ENCODE measurements around the gene MOCOS. TPM values are rescaled to one million over a fixed set of nuclear protein-coding genes. Genes with fewer than 3 reads are reported as not detected.
"Not testable (repeated sequence)": the region's sequence is repeated elsewhere in the genome, so short reads cannot be mapped to it uniquely, and the experiment has no call there.

The MOCOS gene
- total RNA-seq, 2 experiments from 2014 or later, result 0.19 to 0.23 TPM

GRCh38 chr18:36199691-36200295, 12.5 kb downstream of the MOCOS start:
- H3K36me3 Mint-ChIP-seq, result no peaks in the 10 kb centered on the region
- no peak overlapping the region for H3K27ac Mint-ChIP-seq
- H3K4me1 Mint-ChIP-seq, result no peaks in the 10 kb centered on the region
- POLR2A ChIA-PET, result no interaction called here
- no peaks in the 10 kb centered on the region for H3K9me3 Mint-ChIP-seq
- no peak overlapping the region for H3K4me3 Mint-ChIP-seq
- H3K27me3 Mint-ChIP-seq, result peaks cover under 1% of the 10 kb centered on the region
- DNase-seq (no peak), ATAC-seq (ENCODE audit: low read depth) (no peak)

DNA sequence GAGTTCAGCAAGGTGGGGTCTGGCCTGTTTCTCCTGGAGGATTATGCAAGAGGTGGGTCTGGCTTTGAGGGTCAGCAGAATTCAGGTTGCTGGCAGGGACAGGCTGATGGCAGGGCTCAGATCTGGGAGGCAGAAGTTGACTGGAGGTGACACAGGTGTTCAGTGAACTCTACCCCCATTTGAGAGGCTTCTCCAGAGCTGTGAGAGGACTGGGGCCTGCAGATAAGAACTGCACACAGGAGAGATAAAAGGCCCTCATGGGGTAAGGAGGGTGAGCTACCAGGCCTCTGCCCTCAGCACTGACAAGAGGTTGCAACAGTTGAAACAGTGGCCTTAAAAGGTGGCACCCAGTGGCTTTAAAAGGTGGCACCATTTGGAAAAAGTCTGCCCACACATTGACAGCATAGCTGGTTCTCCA, 13.1 kb downstream of the MOCOS start:
- no peaks in the 10 kb centered on the region for H3K4me1 Mint-ChIP-seq
- POLR2A ChIA-PET, result no interaction called here
- DNase-seq, result no peak
- H3K27ac Mint-ChIP-seq, result no peak overlapping the region
- no peak overlapping the region for H3K4me3 Mint-ChIP-seq
- no peaks in the 10 kb centered on the region for H3K27me3 Mint-ChIP-seq
- no peaks in the 10 kb centered on the region for H3K9me3 Mint-ChIP-seq
- no peak for ATAC-seq (ENCODE audit: low read depth)
- no peaks in the 10 kb centered on the region for H3K36me3 Mint-ChIP-seq

DNA sequence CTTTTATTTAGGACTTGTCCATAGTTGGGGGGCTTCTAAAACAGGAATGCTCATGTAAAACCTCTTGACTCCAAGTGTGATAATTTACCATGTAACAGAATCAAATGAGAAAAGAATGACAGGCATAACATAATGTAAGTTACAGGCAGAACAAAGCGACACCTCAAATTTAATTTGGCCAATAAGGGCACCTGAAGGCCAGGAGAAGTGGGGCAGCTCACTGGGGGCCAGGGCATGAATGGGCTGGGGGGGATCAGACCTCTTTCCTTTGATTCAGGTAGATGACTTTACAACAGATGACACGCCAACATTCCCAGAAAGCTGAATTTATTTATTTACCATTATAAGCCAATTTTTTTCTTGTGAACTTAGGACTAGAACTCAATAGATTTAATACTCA, 14.5 kb downstream of the MOCOS start:
- Mint-ChIP-seq H3K4me1 (no peaks in the 10 kb centered on the region), H3K9me3 (no peaks in the 10 kb centered on the region), H3K27me3 (no peaks in the 10 kb centered on the region), H3K27ac (no peak overlapping the region), H3K36me3 (no peaks in the 10 kb centered on the region), H3K4me3 (no peak overlapping the region)
- no peak for ATAC-seq (ENCODE audit: low read depth)
- no peak for DNase-seq
- POLR2A ChIA-PET, result no interaction called here

DNA sequence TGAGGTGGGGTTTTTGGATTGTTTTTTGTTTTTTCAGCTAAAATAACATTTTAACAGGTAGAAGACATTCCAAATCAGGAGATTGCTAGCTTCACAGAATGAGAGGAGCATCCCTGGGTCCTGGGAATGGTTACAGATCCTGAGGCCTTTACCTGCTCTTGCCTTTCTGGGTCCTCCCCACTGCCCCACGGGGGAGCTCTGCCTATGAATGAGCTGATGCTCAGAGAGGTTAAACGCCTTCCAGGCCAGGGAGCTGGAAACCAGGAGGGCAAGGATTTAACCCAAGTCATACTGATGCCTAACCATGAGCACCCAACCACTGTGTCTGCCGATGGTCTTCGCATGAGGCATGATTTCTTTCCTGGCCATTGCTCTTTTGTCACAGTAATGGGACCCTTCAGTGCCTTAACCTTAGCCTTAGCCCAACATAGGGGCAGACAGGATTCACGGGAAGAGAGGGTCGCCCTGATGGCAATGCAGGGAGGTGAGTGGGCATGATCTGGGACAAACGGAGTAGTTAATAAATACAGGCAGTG, 16.1 kb downstream of the MOCOS start:
- Mint-ChIP-seq H3K4me1 (no peaks in the 10 kb centered on the region), H3K9me3 (no peaks in the 10 kb centered on the region), H3K4me3 (no peak overlapping the region), H3K27me3 (no peaks in the 10 kb centered on the region), H3K36me3 (no peaks in the 10 kb centered on the region), H3K27ac (no peak overlapping the region)
- DNase-seq, result no peak
- POLR2A ChIA-PET, result no interaction called here
- ATAC-seq (ENCODE audit: low read depth), result no peak

DNA sequence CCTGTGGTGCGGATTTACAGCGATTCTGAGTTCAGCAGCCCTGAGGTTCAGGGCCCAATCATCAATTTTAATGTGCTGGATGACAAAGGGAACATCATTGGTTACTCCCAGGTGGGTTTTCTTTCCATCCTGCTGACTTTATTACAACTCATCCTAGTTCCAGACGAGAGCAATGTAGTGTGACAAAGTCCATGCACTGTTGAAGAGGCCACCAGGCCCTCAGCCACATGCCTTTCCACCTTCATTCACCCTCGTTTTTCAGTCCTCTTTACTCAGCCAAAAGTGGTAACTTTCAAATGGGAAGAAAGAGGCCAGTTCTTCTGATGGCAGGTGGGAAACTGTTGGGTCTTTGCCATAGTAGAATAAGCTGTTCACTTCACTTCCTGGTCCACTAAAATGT, 17.9 kb downstream of the MOCOS start:
- no peak for ATAC-seq (ENCODE audit: low read depth)
- H3K4me1 Mint-ChIP-seq, result no peaks in the 10 kb centered on the region
- H3K36me3 Mint-ChIP-seq, result no peaks in the 10 kb centered on the region
- no peaks in the 10 kb centered on the region for H3K9me3 Mint-ChIP-seq
- no peak overlapping the region for H3K4me3 Mint-ChIP-seq
- POLR2A ChIA-PET, result no interaction called here
- H3K27ac Mint-ChIP-seq, result no peak overlapping the region
- no peak for DNase-seq
- no peaks in the 10 kb centered on the region for H3K27me3 Mint-ChIP-seq

GRCh38 chr18:36207303-36207702, 20.0 kb downstream of the MOCOS start:
- ATAC-seq (ENCODE audit: low read depth) (no peak), DNase-seq (no peak)
- POLR2A ChIA-PET, result no interaction called here
- H3K4me3 Mint-ChIP-seq, result no peak overlapping the region
- no peaks in the 10 kb centered on the region for H3K9me3 Mint-ChIP-seq
- peaks cover 2% of the 10 kb centered on the region for H3K27me3 Mint-ChIP-seq
- H3K4me1 Mint-ChIP-seq, result no peaks in the 10 kb centered on the region
- H3K27ac Mint-ChIP-seq, result no peak overlapping the region
- H3K36me3 Mint-ChIP-seq, result no peaks in the 10 kb centered on the region

DNA sequence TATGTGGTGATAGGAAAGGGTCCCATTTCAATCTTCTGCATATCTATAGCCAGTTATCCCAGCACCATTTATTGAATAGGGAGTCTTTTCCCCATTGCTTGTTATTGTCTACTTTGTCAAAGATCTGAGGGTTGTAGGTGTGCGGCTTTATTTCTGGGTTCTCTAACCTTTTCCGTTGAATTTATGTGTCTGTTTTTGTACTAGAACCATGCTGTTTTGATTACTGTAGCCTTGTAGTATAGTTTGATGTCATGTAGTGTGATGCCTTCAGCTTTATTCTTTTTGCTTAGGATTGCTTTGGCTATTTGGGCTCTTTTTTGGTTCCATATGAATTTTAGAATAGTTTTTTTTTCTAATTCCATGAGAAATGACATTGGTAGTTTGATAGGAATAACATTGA, 20.7 kb downstream of the MOCOS start:
- H3K27me3 Mint-ChIP-seq; H3K9me3 Mint-ChIP-seq; POLR2A ChIA-PET; DNase-seq; H3K4me3 Mint-ChIP-seq; H3K36me3 Mint-ChIP-seq; H3K27ac Mint-ChIP-seq; ATAC-seq (ENCODE audit: low read depth); H3K4me1 Mint-ChIP-seq: not testable (repeated sequence)

DNA sequence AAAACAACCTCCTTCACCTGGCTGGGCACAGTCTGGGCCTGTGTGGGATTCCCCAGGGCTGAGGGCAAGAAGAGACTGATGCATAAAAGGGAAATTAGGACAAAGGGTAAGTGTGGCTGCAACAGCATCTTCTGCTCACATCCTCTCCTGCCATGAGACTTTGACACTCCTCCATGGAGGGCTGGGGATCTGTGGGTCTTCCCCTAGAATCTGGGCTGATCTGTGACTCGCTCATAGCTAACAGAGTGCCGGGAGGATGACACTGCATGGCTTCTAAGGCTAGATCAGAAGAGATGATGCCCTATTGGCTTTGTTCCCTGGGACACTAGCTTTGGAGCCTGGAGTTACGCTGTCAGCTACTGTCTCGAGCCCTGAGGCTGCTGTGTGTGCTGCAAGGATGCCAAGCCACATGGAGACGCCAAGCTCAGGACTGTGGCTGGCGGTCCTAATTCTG, 24.3 kb downstream of the MOCOS start:
- no peaks in the 10 kb centered on the region for H3K36me3 Mint-ChIP-seq
- ATAC-seq (ENCODE audit: low read depth), result no peak
- POLR2A ChIA-PET, result no interaction called here

DNA sequence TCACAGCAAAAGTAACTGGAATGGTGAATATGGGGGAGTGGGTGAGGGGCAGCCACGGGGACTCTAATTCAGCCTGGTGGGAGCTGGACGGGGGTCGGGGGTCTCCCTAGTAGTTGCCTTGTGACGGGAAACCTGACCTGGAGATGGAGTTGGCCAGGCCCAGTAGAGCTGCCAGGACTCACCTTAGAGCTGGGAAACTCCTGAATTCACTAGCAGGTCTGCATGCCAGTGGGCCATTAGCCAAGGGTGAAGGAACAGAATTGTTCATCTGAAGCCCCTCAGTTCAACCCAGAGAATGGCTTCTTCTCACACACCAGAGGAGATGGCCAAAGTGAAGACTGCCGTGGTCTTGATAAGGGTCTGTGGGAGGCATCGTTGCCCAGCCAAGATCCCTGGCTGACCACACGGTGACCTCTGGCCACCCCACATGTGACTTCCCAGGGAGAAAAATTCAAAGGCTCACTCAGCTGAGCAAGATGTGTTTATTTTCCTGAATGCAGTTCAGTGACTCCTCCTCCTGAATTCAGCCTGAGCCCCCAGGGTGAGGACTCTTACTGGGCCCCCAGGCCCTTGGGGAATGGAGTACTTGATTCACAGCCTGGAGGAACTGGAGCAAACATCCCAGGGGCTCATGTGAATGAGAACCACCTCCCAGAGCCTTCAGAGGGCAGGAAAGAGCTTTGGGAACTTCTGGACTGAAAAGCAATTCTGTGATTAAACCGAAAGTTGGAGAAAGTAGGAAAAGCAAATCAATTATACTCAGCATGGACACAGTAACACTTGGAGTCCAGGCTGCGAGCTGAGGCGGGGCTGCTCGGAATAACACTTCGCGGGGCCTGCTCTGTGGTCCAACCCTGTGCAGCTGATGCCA, 25.2 kb downstream of the MOCOS start:
- H3K36me3 Mint-ChIP-seq, result no peaks in the 10 kb centered on the region
- no peak overlapping the region for H3K4me3 Mint-ChIP-seq
- peaks cover 4% of the 10 kb centered on the region for H3K27me3 Mint-ChIP-seq
- H3K9me3 Mint-ChIP-seq, result no peaks in the 10 kb centered on the region
- ATAC-seq (ENCODE audit: low read depth) (no peak), DNase-seq (no peak)
- POLR2A ChIA-PET, result no interaction called here
- H3K4me1 Mint-ChIP-seq, result no peaks in the 10 kb centered on the region
- H3K27ac Mint-ChIP-seq, result no peak overlapping the region

More for the DNA sequence above, 24.3 kb downstream of the MOCOS start:
- Mint-ChIP-seq H3K9me3 (no peaks in the 10 kb centered on the region), H3K27ac (no peak overlapping the region), H3K4me1 (no peaks in the 10 kb centered on the region), H3K27me3 (peaks cover 2% of the 10 kb centered on the region), H3K4me3 (no peak overlapping the region)
- no peak for DNase-seq

DNA sequence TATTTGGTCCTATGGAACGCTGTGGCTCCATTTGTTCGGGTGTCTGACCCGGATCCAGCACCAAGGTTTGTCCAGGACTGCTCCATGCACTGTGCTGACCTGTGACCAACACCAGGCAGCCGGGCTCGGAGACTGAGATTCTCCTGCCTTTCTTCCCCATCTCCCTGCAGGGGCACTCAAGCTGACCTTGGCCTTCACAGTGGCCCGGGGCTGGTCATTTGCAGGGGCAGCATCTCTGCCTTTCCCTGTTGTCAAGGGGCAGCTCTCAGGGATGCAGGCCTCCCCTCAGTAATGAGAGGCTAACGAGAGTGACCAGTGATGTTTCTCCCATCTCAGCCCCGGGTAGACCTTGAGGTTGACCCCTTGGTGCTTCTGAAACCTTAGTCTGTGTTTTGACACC, 27.5 kb downstream of the MOCOS start:
- POLR2A ChIA-PET, result no interaction called here
- no peaks in the 10 kb centered on the region for H3K4me1 Mint-ChIP-seq
- no peak for DNase-seq
- ATAC-seq (ENCODE audit: low read depth), result no peak
- H3K27ac Mint-ChIP-seq, result no peak overlapping the region
- H3K9me3 Mint-ChIP-seq, result no peaks in the 10 kb centered on the region
- peaks cover 4% of the 10 kb centered on the region for H3K27me3 Mint-ChIP-seq
- H3K4me3 Mint-ChIP-seq, result no peak overlapping the region
- no peaks in the 10 kb centered on the region for H3K36me3 Mint-ChIP-seq

GRCh38 chr18:36215577-36215976, 28.3 kb downstream of the MOCOS start:
- DNase-seq (no peak), ATAC-seq (ENCODE audit: low read depth) (no peak)
- Mint-ChIP-seq H3K9me3 (no peaks in the 10 kb centered on the region), H3K4me3 (no peak overlapping the region), H3K36me3 (no peaks in the 10 kb centered on the region), H3K4me1 (no peaks in the 10 kb centered on the region), H3K27me3 (peaks cover 4% of the 10 kb centered on the region), H3K27ac (no peak overlapping the region)
- POLR2A ChIA-PET, result no interaction called here

- Mint-ChIP-seq H3K27ac (no peak overlapping the region), H3K27me3 (peaks cover 5% of the 10 kb centered on the region), H3K9me3 (no peaks in the 10 kb centered on the region), H3K36me3 (no peaks in the 10 kb centered on the region), H3K4me3 (no peak overlapping the region), H3K4me1 (no peaks in the 10 kb centered on the region)
- no peak for DNase-seq
- POLR2A ChIA-PET, result no interaction called here
- no peak for ATAC-seq (ENCODE audit: low read depth)
These were observed 30.1 kb downstream of the MOCOS start for GRCh38 chr18:36217348-36217747.

GRCh38 chr18:36229188-36229587, 41.9 kb downstream of the MOCOS start:
- Mint-ChIP-seq H3K9me3 (peaks cover 18% of the 10 kb centered on the region), H3K4me1 (no peaks in the 10 kb centered on the region), H3K27ac (no peak overlapping the region), H3K36me3 (peaks cover 2% of the 10 kb centered on the region), H3K27me3 (peaks cover 20% of the 10 kb centered on the region), H3K4me3 (no peak overlapping the region)
- POLR2A ChIA-PET, result no interaction called here
- ATAC-seq (ENCODE audit: low read depth) (no peak), DNase-seq (no peak)

DNA sequence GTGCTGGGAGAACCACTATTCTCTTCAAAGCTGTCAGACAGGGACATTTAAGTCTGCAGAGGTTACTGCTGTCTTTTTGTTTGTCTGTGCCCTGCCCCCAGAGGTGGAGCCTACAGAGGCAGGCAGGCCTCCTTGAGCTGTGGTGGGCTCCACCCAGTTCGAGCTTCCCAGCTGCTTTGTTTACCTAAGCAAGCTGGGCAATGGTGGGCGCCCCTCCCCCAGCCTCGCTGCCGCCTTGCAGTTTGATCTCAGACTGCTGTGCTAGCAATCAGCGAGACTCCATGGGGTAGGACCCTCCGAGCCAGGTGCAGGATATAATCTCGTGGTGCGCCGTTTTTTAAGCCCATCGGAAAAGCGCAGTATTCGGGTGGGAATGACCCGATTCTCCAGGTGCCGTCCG, 53.2 kb downstream of the MOCOS start:
- H3K27ac Mint-ChIP-seq; H3K4me1 Mint-ChIP-seq; POLR2A ChIA-PET; H3K27me3 Mint-ChIP-seq; H3K36me3 Mint-ChIP-seq; H3K9me3 Mint-ChIP-seq; DNase-seq; ATAC-seq (ENCODE audit: low read depth); H3K4me3 Mint-ChIP-seq: not testable (repeated sequence)

Measured in activated naive CD8-positive, alpha-beta T cell treated with anti-CD3 and anti-CD28 coated beads, Interleukin-2, amount 10 ng/mL, durations not matched to agents 7 days and 5 days (primary cell).